Pancreas (tissue), 10 donors: ENCODE measurements around the gene PEAK1. TPM values are rescaled to one million over a fixed set of nuclear protein-coding genes. Genes with fewer than 3 reads are reported as not detected.

Experiments used
- ATAC-seq, 4 donors: fragments of 200-7000 bp; cut with Tn5 transposase; one replicate each; pipeline versions ENCODE4 v1.8.0 to v1.9.1; 2020; ENCODE audit warnings: mild to moderate bottlenecking in 4 of 4, moderate library complexity in 4 of 4
- DNase-seq, 6 donors: peaks; one replicate each; pipeline ENCODE4 v3.0.0-alpha.2; 2020
- FAIRE-seq: peaks from 2 replicates; lab custom pipeline; 2012; peaks lifted over from hg19 to GRCh38; lab: Jason Lieb, UNC
- H3K27ac ChIP-seq, 4 donors: fragments of 200-600 bp; sonication (generic); 1 replicate in 3 of 4; 2 replicates in 1 of 4; pipeline versions ENCODE4 v1.5.0 to v1.8.0; 2020
- H3K27me3 ChIP-seq, 4 donors: fragments of 200-600 bp; one replicate each; pipeline ENCODE4 v1.8.0; 2021
- H3K36me3 ChIP-seq, 3 donors: fragments of 200-600 bp; sonication (generic) in 1 of 3; one replicate each; pipeline versions ENCODE4 v1.5.0 to v1.8.0; 2020 to 2021
- H3K4me1 ChIP-seq, 3 donors: fragments of 200-600 bp; one replicate each; pipeline ENCODE4 v1.8.0; 2021
- H3K4me3 ChIP-seq, 4 donors: fragments of 200-600 bp; sonication (generic) in 2 of 4; one replicate each; pipeline versions ENCODE4 v1.5.0 to v1.8.0; 2020 to 2021
- H3K9me3 ChIP-seq, 4 donors: fragments of 200-600 bp; one replicate each; pipeline ENCODE4 v1.8.0; 2021
- CTCF ChIP-seq, 4 donors: fragments of 200-600 bp; sonication (generic) in 3 of 4; IDR thresholded peaks; one replicate each; pipeline versions ENCODE4 v1.5.0 to v1.8.0; 2021; ENCODE audit warnings: antibody characterized with exemption in 4 of 4
- WGBS, 2 donors: extraction: QIAGEN DNeasy Blood & Tissue Kit; methylation state at CpG; one replicate each; pipeline ENCODE4 v1.1.7; 2013; 5-methylcytosine and 5-hydroxymethylcytosine counted together
- intact Hi-C, 3 donors: fragments of 100-400 bp; cut with DNase I; formaldehyde crosslinking; loops; one replicate each; pipeline versions ENCODE4 v1.11.1 to v1.14.2; 2022
- polyA plus RNA-seq, 2 donors: library from polyadenylated mRNA; stranded (reverse); fragments of 200-250 nt; gene quantifications; one replicate each; pipeline ENCODE4 v1.2.3, GENCODE V29; 2013
- total RNA-seq, 6 donors: library from RNA; stranded (reverse); fragmentation: NEBNext Ultra II Directional in 4 of 6; extraction: Animal tissue kit (Norgen Biotek cat#: 25700) in 4 of 6; gene quantifications; one replicate each; pipeline versions ENCODE4 v1.2.1 to v1.2.4, GENCODE V29; 2021 to 2023
- donor health status: healthy with polysubstance abuse.
- donor health status: DM: no; HTN: no; CAD: no; lungs with moderate emphysema.
- donor health status: DM: no; HTN: no; CAD: no.
- donor health status: control.
- donor health status: control.
- donor health status: Bipolar disorder and iron deficiency.
- donor health status: DM: yes; HTN: yes; CAD: no.
- donor health status: DM: no; HTN: no; CAD: no.
- donor health status: DM: no; HTN: no; CAD: no.
- donor health status: DM: yes; HTN: yes; CAD: no.

Gene PEAK1
- total and polyA plus RNA-seq, 8 donors, result 1.8 to 27.6 (median 12.1) TPM

- Histone ChIP-seq H3K9me3 (no peaks in the 10 kb centered on the region), H3K4me3 (no peak overlapping the region), H3K36me3 (no peaks in the 10 kb centered on the region), H3K4me1 (peaks cover 0 to 23% (median 0%) of the 10 kb centered on the region in 3 donors), H3K27ac (no peak overlapping the region), H3K27me3 (no peaks in the 10 kb centered on the region)
- TF ChIP-seq CTCF (IDR thresholded peaks at IDR 0.05), result no peak
- ATAC-seq, result no peak
- no peak for DNase-seq
- 96 to 97% methylated on average over 7 of the region's 7 CpGs for WGBS, 2 donors
- FAIRE-seq, result no peak
- intact Hi-C loops, result no loop called here
Observed at GRCh38 chr15:77143191-77143590, 276.7 kb downstream of the PEAK1 start.

- DNase-seq (no peak), ATAC-seq (no peak), FAIRE-seq (no peak)
- Histone ChIP-seq H3K27me3 (no peaks in the 10 kb centered on the region), H3K4me3 (no peak overlapping the region), H3K4me1 (peaks cover 0 to 15% (median 0%) of the 10 kb centered on the region in 3 donors), H3K27ac (no peak overlapping the region), H3K9me3 (no peaks in the 10 kb centered on the region), H3K36me3 (no peaks in the 10 kb centered on the region)
- no peak for TF ChIP-seq CTCF (IDR thresholded peaks at IDR 0.05)
- intact Hi-C loops, result no loop called here
- WGBS, 2 donors, result 97% methylated on average over 1 of the region's 1 CpG
Observed at GRCh38 chr15:77140220-77140619, 279.7 kb downstream of the PEAK1 start.

GRCh38 chr15:77139312-77139711 is 280.6 kb downstream of the PEAK1 start:
- DNase-seq (no peak), ATAC-seq (no peak), FAIRE-seq (no peak)
- TF ChIP-seq CTCF (IDR thresholded peaks at IDR 0.05), result no peak
- intact Hi-C loops, result no loop called here
- WGBS, 2 donors, result 96 to 100% methylated on average over 2 of the region's 2 CpGs
- no peaks in the 10 kb centered on the region for H3K36me3 ChIP-seq
- H3K27ac ChIP-seq, result no peak overlapping the region
- peaks cover 0 to 6% (median 0%) of the 10 kb centered on the region in 3 donors for H3K4me1 ChIP-seq
- no peaks in the 10 kb centered on the region for H3K9me3 ChIP-seq
- H3K4me3 ChIP-seq, result no peak overlapping the region
- no peaks in the 10 kb centered on the region for H3K27me3 ChIP-seq

- intact Hi-C loops, result no loop called here
- Histone ChIP-seq H3K4me3 (no peak overlapping the region), H3K9me3 (no peaks in the 10 kb centered on the region), H3K27me3 (no peaks in the 10 kb centered on the region), H3K4me1 (no peaks in the 10 kb centered on the region), H3K27ac (no peak overlapping the region), H3K36me3 (peaks cover 0 to under 1% (median 0%) of the 10 kb centered on the region in 3 donors)
- DNase-seq (no peak), ATAC-seq (no peak), FAIRE-seq (peak; percentile 71)
- 97 to 98% methylated on average over 2 of the region's 2 CpGs for WGBS, 2 donors
- no peak for TF ChIP-seq CTCF (IDR thresholded peaks at IDR 0.05)
Observed at GRCh38 chr15:77138167-77138522, 281.8 kb downstream of the PEAK1 start.

- Histone ChIP-seq H3K36me3 (peaks cover 0 to 6% (median 0%) of the 10 kb centered on the region in 3 donors), H3K4me3 (no peak overlapping the region), H3K9me3 (no peaks in the 10 kb centered on the region), H3K27ac (no peak overlapping the region), H3K4me1 (no peaks in the 10 kb centered on the region), H3K27me3 (no peaks in the 10 kb centered on the region)
- DNase-seq (no peak), ATAC-seq (no peak), FAIRE-seq (no peak)
- TF ChIP-seq CTCF (IDR thresholded peaks at IDR 0.05), result no peak
- intact Hi-C loops, result no loop called here
- WGBS, 2 donors, result 96 to 99% methylated on average over 4 of the region's 4 CpGs
Observed at GRCh38 chr15:77135181-77135580, 284.7 kb downstream of the PEAK1 start.
